ENCODE data around the gene DAZAP2. TPM values are rescaled to one million over a fixed set of nuclear protein-coding genes. Genes with fewer than 3 reads are reported as not detected.

The DAZAP2 gene
- total and polyA plus RNA-seq, 2 of the 13 experiments (the other 11 are each of a cell fraction or from before 2014, with no cell fraction given): 64.5 to 222 TPM

- 0 out of 2 replicates have a peak, but pooled peaks have one; percentile 8 for TF ChIP-seq ZBTB20 (CRISPR knock-in tag; IDR thresholded peaks at IDR 0.05; ENCODE audit: borderline replicate concordance, low read depth)
- TF ChIP-seq MED8 (CRISPR knock-in tag; IDR thresholded peaks at IDR 0.05; ENCODE audit: insufficient replicate concordance): peak; percentile 17
- peak; percentile 40; the same call in 1 of the 2 replicates for TF ChIP-seq ZFX (CRISPR knock-in tag; IDR thresholded peaks at IDR 0.05; ENCODE audit: low read depth)
- peak; percentile 54; the same call in 1 of the 2 replicates for TF ChIP-seq ATF7-NPFF (CRISPR knock-in tag; IDR thresholded peaks at IDR 0.05; ENCODE audit: low read depth)
- no peak for TF ChIP-seq CHD2 (IDR thresholded peaks at IDR 0.05; ENCODE audit: low read depth, low read length)
- peak; percentile 63; the same call in 1 of the 2 replicates for TF ChIP-seq PAXIP1 (CRISPR knock-in tag; conservative IDR thresholded peaks at IDR 0.05)
- no peak for TF ChIP-seq BRD4 (CRISPR knock-in tag; IDR thresholded peaks at IDR 0.05)
- no peak for TF ChIP-seq LCORL (IDR thresholded peaks at IDR 0.05)
- TF ChIP-seq LCORL (CRISPR knock-in tag; IDR thresholded peaks at IDR 0.05): 0 out of 2 replicates have a peak, but pooled peaks have one; percentile 33
- TF ChIP-seq ZMYM2 (CRISPR knock-in tag; IDR thresholded peaks at IDR 0.05): peak; percentile 50; the same call in 1 of the 2 replicates
- no peak for TF ChIP-seq ZNF549 (CRISPR knock-in tag; IDR thresholded peaks at IDR 0.05)
- peak; percentile 7; the same call in 1 of the 2 replicates for TF ChIP-seq SOX5 (CRISPR knock-in tag; IDR thresholded peaks at IDR 0.05; ENCODE audit: borderline replicate concordance)
- no peak for TF ChIP-seq ZNF318 (CRISPR knock-in tag; IDR thresholded peaks at IDR 0.05)
- peak; percentile 48; the same call in 1 of the 2 replicates for TF ChIP-seq SIN3A (IDR thresholded peaks at IDR 0.05; ENCODE audit: borderline replicate concordance, low read depth, low read length)
- TF ChIP-seq ZFY (CRISPR knock-in tag; IDR thresholded peaks at IDR 0.05): peak; percentile 13; the same call in 1 of the 2 replicates
Observed at GRCh38 chr12:51270067-51270950, 31.7 kb downstream of the DAZAP2 start, which contains the start of gene SMAGP (continued).

Measured in HepG2 (cell line).